SW480 (cell line): ENCODE measurements around the gene APOC4.
A peak's percentile ranks its signal among the peaks of the same experiment; 100 is the strongest.
"Not testable (repeated sequence)": the region's sequence is repeated elsewhere in the genome, so short reads cannot be mapped to it uniquely, and the experiment has no call there.

Experiments
- DNase-seq: peaks from one replicate; pipeline ENCODE4 v3.0.0-alpha.2; 2016; ENCODE audit warnings: low spot score

Gene APOC4, protein sequence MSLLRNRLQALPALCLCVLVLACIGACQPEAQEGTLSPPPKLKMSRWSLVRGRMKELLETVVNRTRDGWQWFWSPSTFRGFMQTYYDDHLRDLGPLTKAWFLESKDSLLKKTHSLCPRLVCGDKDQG

DNA sequence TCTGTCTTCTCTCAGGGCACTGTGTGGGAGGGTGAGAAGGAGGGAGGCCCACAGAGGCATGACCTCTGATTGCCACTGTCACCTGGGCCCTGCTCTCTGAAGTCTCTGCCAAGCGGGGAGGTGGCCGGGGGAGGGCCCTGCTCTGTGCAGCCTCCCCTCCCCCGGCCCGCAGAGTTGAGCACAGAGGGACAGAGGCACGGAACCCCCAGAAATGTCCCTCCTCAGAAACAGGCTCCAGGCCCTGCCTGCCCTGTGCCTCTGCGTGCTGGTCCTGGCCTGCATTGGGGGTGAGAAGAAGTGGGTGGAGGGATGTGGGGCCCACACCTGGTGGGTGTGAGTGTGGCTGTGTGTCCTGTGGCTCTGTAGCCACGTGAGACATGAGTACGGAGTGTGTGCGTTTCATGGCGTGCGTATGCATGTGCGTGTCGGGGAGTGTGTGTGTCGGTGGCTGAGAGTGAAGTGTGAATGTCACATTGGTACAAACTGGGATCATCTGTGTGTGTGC lies at the start of gene APOC4:
Gene APOC4, plus strand, starts transcription at position 171 of the 505 bp plus-strand sequence. Its CDS starts 41 bp downstream, at position 212.
- no peak for DNase-seq

DNA sequence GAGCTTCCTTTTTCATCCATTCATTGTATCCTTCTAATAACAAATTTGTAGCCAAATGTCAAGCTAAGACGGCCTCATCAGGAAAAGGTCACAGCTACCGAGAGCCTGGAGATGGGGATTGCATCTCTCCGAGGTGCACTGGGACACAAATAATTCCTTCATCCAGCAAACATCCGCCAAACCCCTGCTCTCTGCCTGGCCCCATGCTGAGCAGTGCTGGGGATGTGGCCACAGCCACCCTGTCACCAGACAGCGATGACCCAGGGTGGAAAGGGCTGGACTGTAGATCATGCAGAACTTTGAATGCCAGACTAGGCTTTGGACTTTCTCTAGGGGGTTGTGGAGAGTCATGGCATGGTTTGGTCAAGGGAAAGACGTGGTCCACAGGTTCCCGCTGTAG lies 49.1 kb upstream of the APOC4 start:
- DNase-seq = no peak

DNA sequence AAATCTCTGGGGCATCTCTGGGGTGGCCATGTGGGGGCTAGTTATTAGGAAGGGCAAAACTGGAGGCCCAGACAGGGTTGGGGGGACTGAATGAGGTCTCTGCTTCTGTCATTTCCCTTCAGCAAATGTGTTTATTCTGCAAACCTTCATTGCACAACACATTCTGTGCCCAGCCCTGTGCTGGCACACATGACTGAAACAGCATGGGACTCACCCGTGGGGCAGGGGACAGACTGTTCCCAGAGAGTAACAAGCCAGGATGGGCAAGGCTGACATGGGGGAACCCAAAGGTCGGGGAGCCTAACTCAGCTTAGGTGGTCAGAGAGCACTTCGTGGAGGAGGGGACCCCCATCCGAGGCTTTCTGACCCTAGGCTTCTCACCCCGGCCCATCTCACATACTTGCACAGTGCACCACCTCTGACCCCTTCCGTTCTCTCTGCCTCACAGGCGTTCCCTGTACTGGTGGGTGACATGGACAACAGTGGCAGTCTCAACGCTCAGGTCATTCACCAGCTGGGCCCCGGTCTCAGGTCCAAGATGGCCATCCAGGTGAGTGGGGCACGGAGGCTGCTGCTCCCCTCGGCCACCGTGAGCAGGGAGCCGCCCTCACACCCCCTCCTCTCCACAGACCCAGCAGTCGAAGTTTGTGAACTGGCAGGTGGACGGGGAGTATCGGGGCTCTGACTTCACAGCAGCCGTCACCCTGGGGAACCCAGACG lies 48.5 kb upstream of the APOC4 start:
- DNase-seq = no peak

DNA sequence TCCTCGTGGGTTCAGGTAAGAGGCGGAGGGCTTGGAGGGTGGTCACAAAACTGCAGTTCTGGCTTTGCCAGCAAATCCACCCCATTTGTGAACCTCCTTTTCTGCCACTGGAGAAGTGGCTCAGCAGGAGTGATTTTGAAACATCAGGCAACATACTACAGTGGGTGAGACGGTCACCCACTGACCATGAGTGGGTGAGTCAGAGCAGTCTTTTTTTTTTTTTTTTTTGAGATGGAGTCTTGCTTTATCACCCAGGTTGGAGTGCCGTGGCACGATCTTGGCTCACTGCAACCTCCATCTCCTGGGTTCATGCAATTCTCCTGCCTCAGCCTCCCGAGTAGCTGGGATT lies 48.0 kb upstream of the APOC4 start:
- DNase-seq = no peak

DNA sequence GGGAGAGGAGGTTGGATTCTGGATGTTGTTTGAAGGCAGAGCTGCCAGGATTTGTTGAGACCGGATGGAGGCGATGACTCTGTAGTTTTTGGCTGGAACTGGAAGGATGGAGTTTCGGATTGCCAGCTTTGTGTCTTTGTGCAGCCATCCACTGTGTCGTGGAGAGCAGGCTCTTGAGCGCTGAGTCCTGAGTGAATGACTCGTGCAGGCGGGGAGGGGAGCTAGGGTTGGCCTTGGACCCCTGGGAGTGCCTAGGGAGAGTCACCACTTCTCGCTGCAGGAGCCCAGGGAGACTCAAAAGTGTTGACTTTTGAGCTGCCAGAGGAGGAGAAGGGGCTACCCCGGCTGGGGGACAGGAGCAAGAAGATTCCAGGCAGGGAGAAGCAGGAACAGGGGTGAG lies 47.1 kb upstream of the APOC4 start:
- no peak for DNase-seq

DNA sequence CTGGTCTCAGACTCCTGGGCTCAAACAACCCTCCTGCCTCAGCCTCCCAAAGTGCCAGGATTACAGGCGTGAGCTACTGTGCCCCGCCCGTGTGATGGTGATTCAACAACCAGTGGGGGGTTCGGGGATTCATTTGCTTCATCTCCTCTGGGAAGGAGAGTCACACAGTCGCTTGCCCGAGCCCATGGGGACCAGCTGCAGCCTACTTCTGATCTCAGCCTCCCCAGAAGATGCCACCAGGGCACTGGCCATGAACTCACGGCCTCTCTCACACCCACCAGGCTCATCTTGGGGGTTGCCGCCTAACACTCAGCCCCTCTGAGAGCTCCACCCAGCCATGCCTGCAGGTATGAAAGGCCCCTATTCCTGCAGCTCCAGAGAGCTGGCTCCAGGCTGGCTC lies 44.2 kb upstream of the APOC4 start:
- no peak for DNase-seq

DNA sequence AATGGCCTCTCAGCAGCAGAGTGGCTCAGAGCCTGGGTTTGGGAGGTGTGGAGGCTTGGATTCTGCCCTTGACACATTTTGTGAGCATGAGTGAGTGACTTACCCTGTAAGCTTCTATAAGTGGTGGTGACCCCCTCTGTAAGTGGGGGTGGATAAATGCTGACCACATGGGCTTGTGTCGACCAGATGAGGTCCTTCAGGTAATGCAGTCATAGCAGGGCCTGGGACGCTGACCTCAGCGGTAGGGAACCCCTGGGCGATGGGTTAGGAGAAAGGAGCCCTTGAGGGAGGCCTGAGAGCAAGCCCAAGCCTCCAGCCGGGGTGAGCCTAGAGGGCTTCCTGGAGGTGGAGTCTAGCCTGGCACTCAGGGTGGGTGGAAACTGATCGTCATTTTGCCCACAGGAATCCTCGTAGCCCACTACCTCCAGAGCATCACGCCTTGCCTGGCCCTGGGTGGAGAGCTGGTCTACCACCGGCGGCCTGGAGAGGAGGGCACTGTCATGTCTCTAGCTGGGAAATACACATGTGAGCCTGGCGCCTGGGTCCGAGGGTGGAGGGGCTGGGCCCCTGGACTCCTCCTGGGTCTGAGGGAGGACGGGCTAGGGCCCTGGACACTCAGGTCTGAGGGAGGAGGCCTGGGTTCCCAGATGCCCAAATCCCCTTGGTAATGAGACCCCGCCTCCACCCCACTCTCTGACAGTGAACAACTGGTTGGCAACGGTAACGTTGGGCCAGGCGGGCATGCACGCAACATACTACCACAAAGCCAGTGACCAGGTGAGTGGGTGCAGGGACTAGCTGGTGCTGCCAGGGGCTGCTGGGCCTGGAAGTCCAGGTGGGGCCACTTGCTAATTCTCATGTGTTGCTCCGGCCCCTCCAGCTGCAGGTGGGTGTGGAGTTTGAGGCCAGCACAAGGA lies 41.5 kb upstream of the APOC4 start:
- DNase-seq = no peak

DNA sequence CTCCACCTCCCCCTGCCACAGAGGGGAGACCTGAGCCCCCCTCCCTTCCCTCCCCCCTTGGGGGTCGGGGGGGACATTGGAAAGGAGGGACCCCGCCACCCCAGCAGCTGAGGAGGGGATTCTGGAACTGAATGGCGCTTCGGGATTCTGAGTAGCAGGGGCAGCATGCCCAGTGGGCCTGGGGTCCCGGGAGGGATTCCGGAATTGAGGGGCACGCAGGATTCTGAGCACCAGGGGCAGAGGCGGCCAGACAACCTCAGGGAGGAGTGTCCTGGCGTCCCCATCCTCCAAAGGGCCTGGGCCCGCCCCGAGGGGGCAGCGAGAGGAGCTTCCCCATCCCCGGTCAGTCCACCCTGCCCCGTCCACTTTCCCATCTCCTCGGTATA lies 38.8 kb upstream of the APOC4 start:
- no peak for DNase-seq

DNA sequence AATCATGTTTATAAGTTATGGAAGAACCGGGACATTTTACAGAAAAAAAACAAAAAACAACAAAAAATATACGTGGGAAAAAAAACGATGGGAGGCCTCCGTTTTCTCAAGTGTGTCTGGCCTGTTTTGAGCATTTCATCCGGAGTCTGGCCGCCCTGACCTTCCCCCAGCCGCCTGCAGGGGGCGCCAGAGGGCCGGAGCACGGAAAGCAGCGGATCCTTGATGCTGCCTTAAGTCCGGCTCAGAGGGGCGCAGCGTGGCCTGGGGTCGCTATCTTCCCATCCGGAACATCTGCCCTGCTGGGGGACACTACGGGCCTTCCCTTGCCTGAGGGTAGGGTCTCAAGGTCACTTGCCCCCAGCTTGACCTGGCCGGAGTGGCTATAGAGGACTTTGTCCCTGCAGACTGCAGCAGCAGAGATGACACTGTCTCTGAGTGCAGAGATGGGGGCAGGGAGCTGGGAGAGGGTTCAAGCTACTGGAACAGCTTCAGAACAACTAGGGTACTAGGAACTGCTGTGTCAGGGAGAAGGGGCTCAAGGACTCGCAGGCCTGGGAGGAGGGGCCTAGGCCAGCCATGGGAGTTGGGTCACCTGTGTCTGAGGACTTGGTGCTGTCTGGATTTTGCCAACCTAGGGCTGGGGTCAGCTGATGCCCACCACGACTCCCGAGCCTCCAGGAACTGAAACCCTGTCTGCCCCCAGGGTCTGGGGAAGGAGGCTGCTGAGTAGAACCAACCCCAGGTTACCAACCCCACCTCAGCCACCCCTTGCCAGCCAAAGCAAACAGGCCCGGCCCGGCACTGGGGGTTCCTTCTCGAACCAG lies 38.2 kb upstream of the APOC4 start:
- peak; percentile 40 for DNase-seq

DNA sequence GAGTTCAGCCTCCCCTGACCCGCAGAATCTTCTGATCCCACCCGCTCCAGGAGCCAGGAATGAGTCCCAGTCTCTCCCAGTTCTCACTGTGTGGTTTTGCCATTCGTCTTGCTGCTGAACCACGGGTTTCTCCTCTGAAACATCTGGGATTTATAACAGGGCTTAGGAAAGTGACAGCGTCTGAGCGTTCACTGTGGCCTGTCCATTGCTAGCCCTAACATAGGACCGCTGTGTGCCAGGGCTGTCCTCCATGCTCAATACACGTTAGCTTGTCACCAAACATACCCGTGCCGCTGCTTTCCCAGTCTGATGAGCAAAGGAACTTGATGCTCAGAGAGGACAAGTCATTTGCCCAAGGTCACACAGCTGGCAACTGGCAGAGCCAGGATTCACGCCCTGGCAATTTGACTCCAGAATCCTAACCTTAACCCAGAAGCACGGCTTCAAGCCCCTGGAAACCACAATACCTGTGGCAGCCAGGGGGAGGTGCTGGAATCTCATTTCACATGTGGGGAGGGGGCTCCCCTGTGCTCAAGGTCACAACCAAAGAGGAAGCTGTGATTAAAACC lies 37.5 kb upstream of the APOC4 start:
- DNase-seq = no peak

DNA sequence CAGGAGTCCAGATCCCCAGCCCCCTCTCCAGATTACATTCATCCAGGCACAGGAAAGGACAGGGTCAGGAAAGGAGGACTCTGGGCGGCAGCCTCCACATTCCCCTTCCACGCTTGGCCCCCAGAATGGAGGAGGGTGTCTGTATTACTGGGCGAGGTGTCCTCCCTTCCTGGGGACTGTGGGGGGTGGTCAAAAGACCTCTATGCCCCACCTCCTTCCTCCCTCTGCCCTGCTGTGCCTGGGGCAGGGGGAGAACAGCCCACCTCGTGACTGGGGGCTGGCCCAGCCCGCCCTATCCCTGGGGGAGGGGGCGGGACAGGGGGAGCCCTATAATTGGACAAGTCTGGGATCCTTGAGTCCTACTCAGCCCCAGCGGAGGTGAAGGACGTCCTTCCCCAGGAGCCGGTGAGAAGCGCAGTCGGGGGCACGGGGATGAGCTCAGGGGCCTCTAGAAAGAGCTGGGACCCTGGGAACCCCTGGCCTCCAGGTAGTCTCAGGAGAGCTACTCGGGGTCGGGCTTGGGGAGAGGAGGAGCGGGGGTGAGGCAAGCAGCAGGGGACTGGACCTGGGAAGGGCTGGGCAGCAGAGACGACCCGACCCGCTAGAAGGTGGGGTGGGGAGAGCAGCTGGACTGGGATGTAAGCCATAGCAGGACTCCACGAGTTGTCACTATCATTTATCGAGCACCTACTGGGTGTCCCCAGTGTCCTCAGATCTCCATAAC lies 36.4 kb upstream of the APOC4 start, which contains the start of gene APOE:
Gene APOE, plus strand, starts transcription at position 360 of the 724 bp plus-strand sequence. CDS start 829 bp downstream, outside the sequence.
- DNase-seq = peak; percentile 53

DNA sequence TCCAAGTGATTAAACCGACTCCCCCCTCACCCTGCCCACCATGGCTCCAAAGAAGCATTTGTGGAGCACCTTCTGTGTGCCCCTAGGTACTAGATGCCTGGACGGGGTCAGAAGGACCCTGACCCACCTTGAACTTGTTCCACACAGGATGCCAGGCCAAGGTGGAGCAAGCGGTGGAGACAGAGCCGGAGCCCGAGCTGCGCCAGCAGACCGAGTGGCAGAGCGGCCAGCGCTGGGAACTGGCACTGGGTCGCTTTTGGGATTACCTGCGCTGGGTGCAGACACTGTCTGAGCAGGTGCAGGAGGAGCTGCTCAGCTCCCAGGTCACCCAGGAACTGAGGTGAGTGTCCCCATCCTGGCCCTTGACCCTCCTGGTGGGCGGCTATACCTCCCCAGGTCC lies 34.4 kb upstream of the APOC4 start:
- DNase-seq = no peak

DNA sequence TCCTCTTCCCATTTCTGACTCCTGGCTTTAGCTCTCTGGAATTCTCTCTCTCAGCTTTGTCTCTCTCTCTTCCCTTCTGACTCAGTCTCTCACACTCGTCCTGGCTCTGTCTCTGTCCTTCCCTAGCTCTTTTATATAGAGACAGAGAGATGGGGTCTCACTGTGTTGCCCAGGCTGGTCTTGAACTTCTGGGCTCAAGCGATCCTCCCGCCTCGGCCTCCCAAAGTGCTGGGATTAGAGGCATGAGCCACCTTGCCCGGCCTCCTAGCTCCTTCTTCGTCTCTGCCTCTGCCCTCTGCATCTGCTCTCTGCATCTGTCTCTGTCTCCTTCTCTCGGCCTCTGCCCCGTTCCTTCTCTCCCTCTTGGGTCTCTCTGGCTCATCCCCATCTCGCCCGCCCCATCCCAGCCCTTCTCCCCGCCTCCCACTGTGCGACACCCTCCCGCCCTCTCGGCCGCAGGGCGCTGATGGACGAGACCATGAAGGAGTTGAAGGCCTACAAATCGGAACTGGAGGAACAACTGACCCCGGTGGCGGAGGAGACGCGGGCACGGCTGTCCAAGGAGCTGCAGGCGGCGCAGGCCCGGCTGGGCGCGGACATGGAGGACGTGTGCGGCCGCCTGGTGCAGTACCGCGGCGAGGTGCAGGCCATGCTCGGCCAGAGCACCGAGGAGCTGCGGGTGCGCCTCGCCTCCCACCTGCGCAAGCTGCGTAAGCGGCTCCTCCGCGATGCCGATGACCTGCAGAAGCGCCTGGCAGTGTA lies 33.8 kb upstream of the APOC4 start:
- no peak for DNase-seq

DNA sequence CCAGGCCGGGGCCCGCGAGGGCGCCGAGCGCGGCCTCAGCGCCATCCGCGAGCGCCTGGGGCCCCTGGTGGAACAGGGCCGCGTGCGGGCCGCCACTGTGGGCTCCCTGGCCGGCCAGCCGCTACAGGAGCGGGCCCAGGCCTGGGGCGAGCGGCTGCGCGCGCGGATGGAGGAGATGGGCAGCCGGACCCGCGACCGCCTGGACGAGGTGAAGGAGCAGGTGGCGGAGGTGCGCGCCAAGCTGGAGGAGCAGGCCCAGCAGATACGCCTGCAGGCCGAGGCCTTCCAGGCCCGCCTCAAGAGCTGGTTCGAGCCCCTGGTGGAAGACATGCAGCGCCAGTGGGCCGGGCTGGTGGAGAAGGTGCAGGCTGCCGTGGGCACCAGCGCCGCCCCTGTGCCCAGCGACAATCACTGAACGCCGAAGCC lies 33.2 kb upstream of the APOC4 start:
- no peak for DNase-seq

DNA sequence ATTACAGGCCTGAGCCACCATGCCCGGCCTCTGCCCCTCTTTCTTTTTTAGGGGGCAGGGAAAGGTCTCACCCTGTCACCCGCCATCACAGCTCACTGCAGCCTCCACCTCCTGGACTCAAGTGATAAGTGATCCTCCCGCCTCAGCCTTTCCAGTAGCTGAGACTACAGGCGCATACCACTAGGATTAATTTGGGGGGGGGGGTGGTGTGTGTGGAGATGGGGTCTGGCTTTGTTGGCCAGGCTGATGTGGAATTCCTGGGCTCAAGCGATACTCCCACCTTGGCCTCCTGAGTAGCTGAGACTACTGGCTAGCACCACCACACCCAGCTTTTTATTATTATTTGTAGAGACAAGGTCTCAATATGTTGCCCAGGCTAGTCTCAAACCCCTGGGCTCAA lies 32.3 kb upstream of the APOC4 start:
- no peak for DNase-seq

DNA sequence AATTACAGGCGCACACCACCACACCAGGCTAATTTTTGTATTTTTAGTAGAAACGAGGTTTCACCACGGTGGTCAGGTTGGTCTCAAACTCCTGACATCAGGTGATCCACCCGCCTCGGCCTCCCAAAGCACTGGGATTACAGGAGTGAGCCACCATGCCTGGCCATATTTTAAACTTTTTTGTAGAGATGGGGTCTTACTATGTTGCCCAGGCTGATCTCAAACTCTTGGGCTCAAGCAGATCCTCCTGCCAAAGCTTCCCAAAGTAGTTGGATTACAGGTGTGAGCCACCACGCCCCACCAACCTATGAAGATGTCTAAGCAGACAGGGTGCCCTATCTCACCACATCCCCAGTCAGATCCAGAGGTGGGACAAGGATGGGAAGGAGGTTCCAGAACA lies 30.1 kb upstream of the APOC4 start:
- DNase-seq = not testable (repeated sequence)

DNA sequence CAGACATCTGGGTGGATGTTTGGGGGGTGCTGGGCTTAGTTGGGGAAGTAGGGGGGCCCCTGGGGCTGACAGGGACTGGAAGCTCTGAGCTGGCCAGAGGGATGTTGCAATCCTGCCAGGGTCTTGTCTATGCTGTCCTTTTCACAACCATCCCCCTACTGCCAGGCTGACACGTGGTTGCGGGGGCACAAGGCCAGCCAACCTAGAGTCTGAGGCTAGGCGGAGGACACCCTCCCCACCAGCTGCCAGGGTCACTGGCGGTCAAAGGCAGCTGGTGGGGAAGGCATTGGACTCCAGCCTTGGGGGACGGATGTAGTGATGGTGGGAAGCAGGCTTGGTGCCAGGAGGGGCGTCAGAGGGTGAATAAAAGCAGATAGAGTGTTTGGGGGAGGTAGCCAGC lies 29.2 kb upstream of the APOC4 start:
- DNase-seq = no peak

DNA sequence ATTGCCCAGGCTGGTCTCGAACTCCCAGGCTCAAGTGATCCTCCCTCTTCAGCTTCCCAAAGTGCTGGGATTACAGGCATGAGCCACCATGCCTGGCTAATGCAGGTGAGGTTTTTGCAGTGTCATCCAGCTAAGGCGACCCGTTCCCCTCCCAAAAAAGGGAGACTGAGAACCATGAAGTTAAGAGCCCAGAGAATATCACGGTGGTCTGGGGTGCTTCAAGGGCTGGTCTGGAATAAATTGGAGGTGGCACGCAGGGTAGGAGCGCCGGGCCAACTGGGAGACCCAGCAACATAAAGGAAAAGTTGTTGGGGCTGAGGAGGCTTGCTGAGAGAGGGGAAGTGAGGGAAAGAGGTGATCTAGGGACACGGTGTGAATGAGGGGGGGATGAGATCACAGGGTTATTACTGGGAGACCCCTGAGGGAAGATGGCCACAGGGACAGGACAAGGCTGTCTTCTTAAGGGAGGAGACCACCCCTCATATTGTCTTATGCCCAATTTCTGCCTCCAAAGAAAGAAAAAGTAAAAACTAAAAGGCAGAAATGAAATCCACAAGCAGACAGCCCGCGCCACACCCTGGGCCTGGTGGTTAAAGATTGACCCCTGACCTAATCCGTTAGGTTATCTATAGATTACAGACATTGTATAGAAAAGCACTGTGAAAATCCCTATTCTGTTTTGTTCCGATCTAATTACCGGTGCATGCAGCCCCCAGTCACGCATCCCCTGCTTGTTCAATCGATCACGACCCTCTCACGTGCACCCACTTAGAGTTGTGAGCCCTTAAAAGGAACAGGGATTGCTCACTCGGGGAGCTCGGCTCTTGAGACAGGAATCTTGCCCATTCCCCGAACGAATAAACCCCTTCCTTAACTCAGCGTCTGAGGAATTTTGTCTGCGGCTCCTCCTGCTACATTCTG lies 28.3 kb upstream of the APOC4 start:
- not testable (repeated sequence) for DNase-seq
